Suppressor macrophage treated with lipopolysaccharide for 4 hours (primary cell): ENCODE results near the gene TMOD2.

ENCODE experiments used
- DNase-seq: peaks from one replicate; pipeline ENCODE4 v3.0.0-alpha.2; 2020

The TMOD2 gene

DNA sequence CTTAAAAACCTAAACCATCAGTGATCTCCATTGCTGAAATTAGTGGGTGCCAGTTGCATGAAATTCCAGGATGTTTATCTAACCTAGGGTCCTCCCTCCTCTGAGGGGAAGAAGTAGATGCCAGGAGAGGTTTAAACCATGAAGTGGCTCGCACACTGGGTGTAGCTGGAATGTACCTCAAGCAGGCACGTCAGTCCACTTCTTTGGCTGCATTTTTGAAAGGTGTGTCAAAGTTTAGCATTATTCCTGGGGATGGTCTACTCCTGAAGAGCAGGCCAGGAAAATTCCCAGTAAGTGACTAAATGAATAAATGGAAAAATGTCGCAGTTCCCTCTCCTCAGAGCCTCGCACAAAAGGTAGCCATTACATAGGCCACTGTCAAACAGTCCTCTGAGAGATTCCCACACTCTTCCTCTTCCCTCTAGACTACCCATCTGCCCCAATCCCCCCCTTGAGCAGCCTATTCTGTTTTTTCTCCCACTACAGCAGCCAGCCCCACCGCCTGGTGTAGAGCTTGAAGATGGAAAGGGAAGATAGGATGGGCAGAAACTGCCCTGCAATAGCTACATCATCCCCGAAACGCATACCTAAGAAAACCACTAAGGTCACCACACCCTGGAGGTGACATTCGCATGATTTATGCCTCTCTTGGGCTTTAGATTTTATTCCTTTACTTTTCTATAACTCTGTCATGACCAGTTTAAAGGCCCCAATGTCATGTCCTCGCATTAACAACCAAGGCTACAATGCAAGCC lies 77.4 kb downstream of the TMOD2 start:
- DNase-seq = no peak

DNA sequence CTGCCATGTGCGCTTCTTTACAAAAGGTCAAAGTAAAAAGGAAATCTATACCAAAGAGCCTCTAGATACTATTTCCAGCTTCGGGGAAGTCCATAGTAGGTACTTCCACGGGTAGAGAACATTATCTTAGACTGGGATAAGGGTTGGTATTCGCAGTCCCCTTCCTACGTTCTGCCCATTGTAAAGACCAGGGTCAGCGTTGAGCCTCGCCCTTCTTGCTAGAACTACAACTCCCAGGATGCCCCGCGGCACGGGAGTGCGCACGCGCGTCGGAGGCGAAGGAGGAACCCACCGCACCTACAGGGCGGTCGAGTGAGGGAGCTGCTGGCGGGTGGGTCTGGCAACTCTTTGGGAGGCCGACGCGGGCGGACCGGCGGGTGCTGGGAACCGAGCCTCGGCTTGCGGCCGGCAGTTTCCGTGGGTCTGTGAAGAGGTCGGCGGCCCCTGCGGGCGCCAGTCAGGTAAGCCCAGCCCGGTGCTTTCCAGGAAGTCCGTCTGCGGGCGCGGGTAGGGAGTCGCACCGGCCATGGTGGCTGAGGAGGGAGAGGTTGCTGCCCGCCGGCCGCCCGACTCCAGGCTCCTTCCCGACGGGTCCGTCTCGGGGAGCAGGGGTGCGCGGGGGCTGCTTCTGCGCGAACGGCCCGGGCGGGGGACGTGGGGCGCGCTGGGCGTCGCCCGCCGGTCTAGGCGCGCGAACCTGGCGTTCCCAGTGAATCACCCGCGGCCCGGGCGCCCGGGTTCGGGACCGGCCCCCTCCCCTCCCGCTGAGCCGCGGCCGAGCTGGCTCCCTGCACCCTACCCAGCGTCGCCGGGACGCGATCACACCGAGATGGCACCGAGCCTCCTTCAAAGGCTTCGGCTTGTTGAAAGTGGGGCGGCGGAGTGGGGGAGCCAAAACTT lies 78.2 kb downstream of the TMOD2 start, which contains the start of gene TMOD3:
Gene TMOD3, plus strand, starts transcription at position 278 of the 900 bp plus-strand sequence. CDS start 33,232 bp downstream, outside the sequence.
- peak; percentile 95 for DNase-seq

DNA sequence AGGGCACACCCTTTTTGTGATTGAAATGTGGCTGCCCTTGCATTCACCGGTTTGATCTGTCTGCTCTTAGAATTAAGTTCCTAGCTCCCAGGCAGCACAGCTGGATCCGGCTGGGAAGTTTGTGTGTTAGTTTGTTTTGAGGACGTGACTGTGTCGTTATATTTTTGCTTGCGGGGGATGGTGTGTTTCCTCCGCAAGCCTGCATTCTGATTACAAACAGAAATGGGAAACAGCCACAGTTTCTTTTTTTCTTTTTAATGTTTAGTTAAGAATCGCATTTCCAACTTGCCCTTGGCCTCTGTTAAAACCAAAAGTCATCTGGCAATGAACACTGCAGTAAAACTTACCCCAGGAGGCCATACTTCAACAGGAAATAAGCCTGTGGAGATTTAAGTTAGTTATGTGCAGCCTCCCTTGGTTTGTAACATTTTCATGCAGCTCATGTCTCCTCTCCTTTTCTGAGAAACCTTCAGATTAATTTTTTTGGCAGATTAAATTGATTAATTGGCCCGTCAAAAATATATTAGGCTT lies 78.9 kb downstream of the TMOD2 start:
- DNase-seq = peak; percentile 49

DNA sequence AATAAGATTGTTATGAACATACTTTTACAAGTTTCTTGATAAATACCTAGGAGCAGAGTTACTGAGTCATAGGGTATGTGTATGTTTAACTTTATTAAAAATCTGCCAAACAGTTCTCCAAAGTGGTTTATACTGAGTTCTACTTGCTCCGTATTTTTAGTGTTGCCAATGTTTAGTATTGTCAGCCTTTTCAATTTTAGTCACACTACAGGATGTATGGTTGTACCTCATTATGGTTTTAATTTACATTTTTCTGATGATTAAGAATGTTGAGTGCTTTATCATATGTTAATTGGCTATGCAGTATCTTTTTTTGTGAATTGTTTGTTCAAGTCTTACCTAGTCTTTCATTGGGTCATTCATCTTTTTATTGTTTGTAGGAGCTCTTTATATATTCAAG lies 82.4 kb downstream of the TMOD2 start:
- DNase-seq = no peak

DNA sequence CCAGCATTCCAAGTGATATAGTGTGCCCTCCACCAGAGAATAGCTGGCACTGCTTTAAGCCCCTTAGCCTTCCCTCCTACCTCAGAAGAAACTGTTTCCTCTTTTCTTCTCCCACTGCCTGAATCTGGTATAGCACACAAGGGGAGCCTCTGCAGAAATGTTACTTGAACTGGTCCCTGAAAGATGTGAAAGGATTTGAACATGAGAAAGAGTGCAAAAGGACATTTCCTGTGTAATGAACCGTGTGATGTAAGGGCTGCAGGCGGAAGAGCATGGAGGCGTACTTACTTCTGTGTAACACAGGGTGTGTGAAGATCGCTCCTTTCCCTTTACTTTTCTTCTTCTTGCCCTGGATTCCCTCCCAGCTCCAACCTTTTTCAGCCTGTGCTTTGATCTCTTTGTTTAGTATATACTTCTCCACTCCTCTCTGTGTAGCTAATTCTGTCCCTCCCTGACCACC lies 86.4 kb downstream of the TMOD2 start:
- peak; percentile 58 for DNase-seq

DNA sequence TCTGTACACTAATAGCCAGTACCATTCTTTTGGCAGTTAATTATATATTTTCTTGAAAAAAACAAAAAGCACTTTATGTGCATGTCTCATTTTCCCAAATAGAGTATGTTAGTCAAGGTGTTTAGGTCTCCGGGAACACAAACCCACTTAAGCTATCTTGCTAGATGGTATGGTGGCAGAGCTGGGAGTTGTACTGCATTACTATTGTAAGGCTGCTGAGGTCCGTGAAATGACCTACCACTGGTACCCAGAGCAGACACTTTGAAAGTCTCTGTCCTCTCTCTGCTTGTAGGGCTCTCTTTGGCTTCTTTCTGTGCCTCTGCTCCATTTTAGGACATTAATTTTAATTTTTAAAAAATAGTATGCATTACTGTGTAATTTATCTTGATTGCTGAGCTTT lies 86.9 kb downstream of the TMOD2 start:
- DNase-seq = no peak

DNA sequence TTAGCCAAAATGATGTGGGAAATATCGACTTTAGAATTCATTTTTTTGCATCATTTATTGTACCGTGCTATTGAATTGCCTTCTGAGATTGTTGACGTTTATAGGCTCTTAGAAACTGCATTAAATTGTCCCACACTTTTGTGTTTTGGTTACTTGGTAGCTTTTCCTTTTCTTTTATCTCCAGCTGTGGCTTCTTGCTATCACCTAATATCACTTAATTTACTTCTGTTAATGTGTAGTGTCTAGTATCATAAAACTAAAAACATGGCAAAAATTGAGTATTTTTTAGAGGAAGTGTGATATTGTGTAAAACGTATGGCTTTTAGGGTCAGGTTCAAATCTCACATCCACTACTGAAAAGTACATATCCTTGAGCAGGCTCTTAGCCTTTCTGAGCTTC lies 89.3 kb downstream of the TMOD2 start:
- DNase-seq = no peak

DNA sequence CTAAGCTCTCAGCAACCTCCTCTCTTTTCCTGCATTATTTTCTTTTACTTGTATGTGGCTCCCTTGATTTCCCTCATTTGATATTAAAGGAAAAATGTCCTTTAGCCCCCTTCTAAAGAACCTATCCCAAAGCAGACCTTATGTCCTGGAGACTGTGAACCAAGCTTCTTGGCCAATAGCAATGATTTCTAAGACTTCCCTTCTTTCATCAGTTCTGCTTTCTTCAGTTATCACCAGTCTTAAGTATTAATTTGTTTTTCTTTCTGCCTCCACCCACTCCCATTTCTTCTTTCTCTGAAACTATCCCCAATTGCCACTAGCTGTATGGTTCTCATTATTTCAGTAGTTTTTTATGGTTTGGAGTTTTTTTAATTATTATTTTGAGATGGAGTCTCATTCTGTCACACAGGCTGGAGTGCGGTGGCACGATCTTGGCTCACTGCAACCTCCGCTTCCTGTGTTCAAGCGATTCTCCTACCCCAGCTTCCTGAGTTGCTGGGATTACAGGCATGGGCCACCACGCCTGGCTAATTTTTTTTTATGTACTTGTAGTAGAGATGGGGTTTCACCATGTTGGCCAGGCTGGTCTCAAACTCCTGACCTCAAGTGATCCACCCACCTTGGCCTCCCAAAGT lies 90.1 kb downstream of the TMOD2 start:
- peak; percentile 57 for DNase-seq

DNA sequence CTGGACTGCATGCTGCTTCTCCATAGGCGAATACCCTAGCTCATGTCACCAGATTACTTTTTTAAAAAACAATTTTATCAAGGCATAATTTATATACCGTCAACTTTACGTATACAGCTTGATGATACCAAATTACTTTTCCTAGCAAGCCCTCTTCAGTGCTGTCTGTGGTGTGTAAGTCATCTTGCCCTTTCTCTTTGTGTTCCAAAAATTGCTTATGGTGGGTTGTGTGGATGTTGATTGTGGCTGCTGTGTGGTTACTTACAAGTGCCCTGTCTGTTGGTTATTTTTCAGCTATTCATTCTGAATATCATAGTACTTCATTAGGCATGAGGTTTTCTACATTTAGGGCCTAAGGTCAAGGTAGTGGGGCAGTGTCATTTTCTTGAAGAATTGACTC lies 90.9 kb downstream of the TMOD2 start:
- no peak for DNase-seq

DNA sequence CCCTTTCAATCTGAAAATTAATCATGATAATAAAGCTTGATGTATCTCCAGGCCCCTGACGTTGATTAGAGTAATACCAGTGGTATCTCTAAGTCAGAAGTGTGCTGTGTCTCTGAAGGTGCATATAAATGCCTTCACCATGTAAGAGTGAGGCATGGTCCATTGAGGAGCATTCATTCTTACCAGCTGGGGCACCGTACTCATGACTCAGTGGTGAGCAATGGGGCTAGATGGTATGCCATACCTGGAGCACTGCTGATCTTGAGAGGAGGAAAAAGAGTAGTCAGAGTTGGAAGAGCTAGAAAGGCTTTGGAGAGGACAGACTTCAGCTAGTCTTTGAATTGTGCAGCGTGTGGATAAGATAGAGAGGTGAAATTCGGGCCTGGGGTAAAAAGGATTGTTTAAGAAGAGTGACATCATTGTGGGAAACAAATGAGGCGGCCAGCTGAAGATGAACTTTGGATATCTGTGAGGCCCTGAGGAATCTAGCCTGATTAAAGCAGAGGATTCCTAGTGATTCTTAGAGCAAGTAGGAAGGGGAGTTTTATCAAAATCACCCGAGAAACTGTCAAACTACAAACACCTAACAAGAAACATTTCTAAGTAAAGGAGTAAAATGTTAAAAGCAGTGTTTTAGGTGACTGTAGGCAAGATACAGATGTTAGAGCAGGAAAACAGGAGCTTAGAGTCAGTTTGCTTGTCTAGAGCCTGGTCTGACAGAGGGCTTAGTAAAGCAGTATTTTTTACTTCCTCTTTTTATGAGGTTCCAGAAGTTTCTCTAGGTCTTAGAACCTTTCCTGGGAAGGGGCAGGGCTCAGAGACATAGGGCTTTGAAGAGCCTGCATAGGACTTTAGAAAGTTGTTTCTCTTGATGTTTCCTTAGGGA lies 91.7 kb downstream of the TMOD2 start:
- peak; percentile 60 for DNase-seq

DNA sequence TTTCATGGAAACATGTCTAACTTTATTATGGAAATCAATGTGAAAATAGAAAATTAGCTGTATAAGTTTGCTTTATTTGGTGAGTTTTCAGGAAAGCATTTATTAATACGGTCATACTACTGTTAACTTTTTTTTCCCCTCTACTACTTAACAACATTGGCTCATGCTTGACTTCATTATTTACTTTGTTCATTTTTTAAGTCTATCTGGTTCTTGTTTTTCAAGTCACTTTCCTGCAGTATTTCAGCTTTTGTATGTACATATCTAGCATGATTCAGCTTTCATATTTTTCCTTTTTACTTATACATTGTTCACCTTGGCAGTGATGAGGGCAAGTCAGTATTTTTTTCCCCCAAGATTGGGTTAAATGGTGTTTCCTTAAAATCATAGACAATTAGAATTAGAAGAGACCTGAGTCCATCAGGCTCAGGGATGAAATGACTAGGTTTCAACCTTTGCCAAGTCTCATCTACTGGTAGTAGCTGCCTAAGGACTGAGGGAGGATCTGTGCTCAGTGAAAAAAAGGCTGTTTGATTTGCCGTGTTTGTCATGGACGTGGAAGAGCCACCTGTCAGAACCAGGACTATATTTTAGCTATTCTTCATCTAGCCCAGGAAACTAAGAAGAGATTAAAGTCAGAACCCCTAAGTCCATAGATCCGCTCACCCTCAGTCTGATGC lies 93.5 kb downstream of the TMOD2 start:
- DNase-seq = no peak

DNA sequence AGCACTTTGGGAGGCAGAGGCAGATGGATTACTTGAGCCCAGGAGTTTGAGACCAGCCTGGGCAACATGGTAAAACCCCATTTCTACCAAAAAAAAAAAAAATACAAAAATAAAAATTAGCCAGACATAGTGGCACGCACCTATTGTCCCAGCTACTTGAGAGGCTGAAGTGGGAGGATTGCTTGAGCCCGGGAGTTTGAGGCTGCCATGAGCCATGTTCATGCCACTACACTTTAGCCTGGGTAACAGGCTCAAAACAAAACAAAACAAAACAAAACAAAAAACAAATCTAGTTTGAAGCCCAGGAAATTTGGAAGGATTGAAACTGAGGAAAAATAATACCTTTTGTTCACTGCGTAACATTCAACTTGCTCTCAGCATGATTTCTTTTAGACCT lies 94.7 kb downstream of the TMOD2 start:
- DNase-seq = no peak

DNA sequence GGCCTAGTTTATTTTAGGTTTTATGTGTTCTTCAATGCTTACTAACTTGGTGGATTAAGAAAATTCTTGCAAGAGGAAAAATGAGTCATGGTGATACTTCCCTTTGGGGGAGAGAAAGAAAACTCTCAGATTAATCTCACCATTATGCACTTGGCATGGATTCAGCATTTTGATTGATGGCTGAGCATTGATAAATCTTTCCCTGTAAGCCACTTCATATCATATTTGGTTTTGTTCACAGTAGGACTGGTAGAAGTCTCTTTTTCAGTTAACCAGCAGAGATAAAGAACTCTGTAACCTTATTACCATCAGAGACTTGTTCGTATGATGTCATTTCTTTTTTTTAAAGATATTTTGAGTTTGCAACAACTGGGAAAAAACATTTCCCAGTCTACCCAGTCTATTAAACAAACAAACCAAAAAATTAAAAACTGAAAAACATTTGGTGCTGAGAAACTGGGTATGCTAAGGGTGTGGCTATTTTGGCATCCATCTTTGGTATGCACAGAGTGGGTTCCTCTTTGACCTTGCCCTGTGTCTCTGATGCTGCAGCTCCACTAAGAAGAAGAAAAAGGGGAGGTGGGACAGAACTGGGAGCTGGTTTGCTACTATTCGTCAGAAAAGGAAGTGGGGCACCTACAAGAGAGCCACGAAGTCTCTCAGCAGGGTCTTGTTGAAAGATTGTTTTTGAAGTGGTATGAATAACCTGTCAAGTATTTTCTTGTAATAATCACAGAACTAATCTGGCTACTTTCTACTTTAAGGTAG lies 95.2 kb downstream of the TMOD2 start:
- peak; percentile 81 for DNase-seq

DNA sequence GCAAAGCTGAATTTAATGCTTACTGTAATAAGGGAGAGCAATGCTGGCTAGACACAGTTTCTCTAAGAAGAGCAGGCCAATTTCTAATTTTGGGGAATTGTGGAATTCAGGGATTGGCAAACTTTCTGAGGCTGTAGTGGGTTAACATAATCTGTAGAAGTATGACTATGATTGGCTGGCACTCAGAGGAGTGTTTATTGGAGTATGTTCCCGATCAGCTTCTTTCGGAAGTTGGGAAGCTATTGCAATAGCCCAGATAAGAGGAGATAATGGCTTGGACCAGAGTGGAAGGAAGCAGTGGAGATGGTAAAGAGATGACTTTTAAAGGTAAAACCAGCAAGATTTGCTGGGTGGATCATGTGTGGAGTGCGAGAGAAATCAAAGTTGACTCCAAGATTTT lies 97.4 kb downstream of the TMOD2 start:
- DNase-seq = no peak

DNA sequence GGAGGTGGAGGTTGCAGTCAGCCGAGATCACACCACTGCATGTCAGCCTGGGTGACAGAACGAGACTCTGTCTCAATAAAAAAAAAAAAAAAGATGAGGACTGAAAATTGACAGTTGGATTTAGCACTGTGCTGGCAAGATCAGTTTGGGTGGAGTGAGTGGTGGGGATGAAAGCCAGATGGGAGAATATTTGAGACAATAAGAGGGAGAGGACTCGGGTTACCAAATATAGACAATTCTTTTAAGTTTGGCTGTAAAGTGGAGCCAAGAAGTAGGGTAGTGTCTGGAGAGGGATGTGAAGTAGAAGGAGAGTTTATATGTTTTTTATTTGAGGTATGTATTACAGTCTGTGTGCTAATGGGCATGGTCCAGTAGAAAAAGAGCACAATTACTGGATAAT lies 98.5 kb downstream of the TMOD2 start:
- no peak for DNase-seq

DNA sequence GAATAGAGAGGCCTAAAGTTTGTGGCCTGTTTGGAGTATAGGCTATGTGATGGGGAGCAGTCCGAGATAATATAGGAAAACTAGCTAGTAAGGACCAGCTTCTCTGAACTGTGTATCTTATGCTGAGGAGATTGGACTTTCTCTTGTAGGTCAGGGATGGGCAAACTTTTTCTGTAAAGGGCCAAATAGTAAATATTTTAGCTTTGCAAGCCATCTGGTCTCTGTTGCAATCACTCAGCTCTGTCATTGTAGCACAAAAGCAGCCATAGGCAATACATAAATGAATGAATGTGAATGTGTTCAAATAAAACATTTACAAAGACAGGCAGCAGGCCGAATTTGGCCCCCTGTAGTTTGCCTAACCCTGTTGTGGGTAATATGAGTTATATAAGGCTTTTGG lies 102.6 kb downstream of the TMOD2 start:
- no peak for DNase-seq

DNA sequence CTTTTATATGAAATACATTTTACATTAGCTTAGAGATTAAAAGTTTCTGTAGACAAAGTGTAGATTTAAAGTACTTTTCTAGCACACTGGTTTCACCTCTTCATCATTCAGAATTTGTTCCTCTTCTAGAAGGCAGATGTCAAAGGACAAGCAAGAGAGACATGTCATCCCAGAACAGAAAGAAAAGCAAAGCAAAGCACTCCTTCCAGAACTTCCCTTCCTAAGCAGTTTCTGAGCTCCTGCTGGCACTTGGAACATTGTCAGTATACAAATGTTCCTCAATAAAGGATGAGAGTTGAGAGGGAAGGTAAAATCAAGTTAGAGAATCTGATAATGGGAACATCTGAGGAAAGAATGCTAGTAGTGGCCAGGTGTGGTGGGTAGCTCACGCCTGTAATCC lies 104.2 kb downstream of the TMOD2 start:
- DNase-seq = peak; percentile 57

DNA sequence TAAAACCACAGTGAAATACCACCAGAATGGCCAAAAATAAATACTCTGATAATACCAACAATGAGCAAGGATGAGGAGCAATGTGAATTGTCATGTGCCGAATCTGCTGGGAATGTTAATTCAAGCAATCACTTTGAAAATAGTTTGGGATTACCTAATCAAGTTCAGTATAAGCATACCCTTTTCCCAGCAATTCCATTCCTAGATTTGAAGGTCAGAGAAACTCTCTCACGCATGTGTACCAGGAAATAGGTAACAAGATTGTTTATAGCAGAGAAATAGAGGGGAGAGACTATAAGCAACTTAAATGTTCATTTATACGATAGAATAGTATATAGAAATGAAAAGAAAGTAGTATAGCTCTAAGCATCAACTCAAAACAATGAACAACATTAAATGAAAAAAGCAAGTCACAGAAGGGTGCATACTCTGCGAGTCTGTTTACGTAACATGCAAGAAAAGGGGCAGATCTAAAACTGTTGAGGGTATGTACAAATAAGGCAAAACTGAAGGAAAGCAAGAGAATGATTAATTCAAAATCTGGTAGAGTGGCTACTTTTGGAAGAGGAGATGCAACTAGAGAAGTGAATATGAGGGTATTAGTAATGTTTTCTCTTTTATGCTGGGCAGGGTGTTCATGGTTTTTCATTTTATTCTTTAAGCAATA lies 105.5 kb downstream of the TMOD2 start:
- DNase-seq = no peak

DNA sequence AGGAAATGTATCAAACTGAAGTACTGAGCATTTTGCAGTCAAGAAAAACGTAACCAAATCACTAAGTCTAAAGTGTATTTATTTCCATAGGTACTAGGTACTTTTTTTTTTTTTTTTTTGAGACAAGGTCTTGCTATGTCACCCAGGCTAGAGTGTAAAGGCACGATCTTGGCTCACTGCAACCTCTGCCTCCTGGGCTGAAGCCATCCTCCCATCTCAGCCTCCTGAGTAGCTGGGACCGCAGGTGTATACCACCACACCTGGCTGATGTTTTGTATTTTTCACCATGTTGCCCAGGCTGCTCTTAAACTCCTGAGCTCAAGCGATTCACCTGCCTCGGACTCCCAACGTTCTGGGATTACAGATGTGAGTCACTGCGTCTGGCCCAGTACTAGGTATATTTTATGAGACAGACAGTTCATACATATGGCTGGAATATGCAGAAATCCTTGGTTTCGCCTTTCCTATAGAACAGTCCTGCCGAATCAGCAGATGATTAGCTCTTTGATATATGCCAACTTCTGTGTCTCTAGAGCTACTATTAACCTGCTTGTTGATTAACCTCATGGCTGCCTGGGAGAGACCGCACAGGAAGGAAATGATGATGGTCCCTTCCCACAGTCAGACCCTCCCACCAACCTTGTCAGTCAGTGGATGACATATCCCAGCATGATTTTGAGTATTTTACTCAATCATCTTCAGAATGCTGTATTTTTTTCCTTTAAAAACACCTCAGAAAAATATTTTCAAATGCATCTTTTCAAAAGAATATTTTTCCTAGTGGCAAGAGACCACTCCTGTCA lies 110.4 kb downstream of the TMOD2 start:
- peak; percentile 47 for DNase-seq
